SK-N-MC (cell line): ENCODE results near the gene MOGAT3.

Experiments
- DNase-seq: peaks from one replicate; pipeline ENCODE4 v3.0.0-alpha.2; 2011; ENCODE audit warnings: low read depth, low spot score
- H3K27ac ChIP-seq: fragments of 200-600 bp; sonication (generic); 2 replicates; pipeline ENCODE4 v1.5.1; 2016; ENCODE audit warnings: mixed run types
- H3K36me3 ChIP-seq: fragments of 200-600 bp; sonication (generic); 2 replicates; pipeline ENCODE4 v1.6.1; 2017; ENCODE audit warnings: antibody characterized with exemption, low read length, mixed read lengths; ENCODE audit not compliant: insufficient read depth
- H3K4me3 ChIP-seq: fragments of 200-600 bp; sonication (generic); 2 replicates; pipeline ENCODE4 v1.5.1; 2016
- H3K9ac ChIP-seq: fragments of 200-600 bp; sonication (generic); 2 replicates; pipeline ENCODE4 v1.8.0; 2017; ENCODE audit warnings: mixed run types, mixed read lengths; ENCODE audit not compliant: insufficient read length
- H3K9me3 ChIP-seq: fragments of 200-600 bp; sonication (generic); 2 replicates; pipeline ENCODE4 v1.6.1; 2017; ENCODE audit warnings: low read depth, mild to moderate bottlenecking, antibody characterized with exemption, low read length, moderate library complexity, mixed read lengths
- EZH2 ChIP-seq: fragments of 200-600 bp; sonication (generic); IDR thresholded peaks from one replicate; pipeline ENCODE4 v1.6.1; 2017; ENCODE audit warnings: antibody characterized with exemption
- FOXP2 ChIP-seq: optimal IDR thresholded peaks from 2 replicates; pipeline ENCODE3; 2011; ENCODE audit warnings: mild to moderate bottlenecking, moderate library complexity; ENCODE audit not compliant: insufficient read depth; ENCODE audit errors: extremely low read length, control extremely low read depth
- POLR2AphosphoS5 ChIP-seq: IDR thresholded peaks from 2 replicates; pipeline ENCODE4 v1.6.1; 2012; ENCODE audit warnings: mild to moderate bottlenecking, low read depth, low read length, borderline replicate concordance

MOGAT3 gene

DNA sequence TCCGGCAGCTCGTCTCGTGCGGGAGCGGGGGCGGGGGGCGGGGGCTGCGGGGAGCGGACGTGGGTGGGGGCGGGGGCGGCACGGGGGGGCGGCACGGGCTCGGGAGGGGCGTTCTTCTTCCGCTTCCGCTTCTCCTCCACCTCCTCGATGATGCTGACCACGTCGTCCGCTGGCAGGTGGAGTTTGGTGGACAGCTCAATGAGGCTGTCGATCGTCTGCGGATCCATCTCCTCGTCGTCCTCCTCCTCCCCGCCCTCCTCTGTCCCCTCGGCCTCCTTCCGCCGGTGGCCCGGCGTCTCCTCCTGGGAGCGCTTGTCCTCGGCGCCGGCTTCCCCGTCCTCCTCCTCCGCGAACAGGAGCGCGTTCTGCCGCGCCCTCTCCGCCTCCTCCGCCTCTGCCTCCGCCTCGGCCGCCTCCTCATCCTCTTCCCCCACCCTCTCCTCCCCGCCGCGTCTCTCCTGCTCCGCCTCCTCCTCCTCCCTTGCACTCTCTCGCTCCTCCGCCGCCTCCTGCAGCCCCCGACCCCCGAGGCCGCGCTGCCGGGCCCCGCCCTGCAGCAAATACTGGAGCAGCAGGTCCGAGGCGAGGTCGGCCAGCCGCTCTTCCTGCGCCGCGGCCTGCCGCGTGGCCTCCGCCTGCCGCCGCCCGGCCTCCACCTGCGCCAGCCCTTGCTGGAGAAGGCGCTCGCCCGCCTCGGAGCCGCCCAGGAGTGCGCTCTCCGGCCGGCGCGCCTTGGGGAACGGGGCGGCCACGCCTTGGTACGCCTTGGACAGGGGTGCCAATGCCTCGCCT lies 37.4 kb downstream of the MOGAT3 start:
- DNase-seq, result no peak

DNA sequence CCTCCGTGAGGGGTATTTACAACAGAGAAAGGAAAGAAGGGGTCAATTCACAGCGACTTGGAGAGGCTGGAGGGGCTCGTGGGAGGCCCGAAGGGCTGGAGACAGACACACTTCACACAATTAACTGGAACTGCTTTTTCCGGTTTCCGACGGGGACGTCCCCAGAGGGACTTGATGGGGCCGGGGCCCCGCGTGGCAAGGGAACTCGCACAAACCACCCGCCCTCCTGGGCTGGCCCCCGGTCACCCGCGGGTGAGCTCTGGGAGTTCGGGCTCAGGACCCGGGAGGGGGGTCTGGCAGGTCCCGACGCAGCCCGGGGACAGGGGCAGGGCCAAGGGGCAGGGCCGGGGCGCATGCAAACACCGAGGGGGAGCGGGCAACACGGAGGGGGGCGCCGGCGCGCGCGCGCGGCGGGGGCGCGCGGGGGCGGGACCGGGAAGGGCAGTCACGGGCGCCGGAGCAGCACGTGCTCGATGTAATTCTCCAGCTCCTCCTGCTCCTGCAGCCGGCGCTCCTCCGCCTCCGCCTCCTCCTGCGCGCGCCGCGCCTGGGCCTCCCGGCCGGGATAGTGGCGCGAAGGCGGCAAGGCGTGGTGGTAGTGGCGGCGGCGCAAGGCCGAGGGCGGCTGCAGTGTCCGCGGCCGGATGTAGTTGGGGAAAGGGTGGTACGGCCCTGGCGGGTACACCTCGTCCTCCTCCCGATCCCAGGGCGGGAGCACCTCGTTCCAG lies 38.1 kb downstream of the MOGAT3 start:
- Histone ChIP-seq H3K4me3 (peak overlapping the region; percentile 78), H3K27ac (no peak overlapping the region), H3K9ac (peak overlapping the region; percentile 20), H3K36me3 (no peaks in the 10 kb centered on the region), H3K9me3 (no peaks in the 10 kb centered on the region)
- no peak; the same call in 1 of the 2 replicates for TF ChIP-seq POLR2AphosphoS5
- no peak for TF ChIP-seq EZH2
- no peak for TF ChIP-seq FOXP2
- DNase-seq, result no peak

More for the DNA sequence above, 37.4 kb downstream of the MOGAT3 start:
- H3K9me3 ChIP-seq, result no peaks in the 10 kb centered on the region
- H3K9ac ChIP-seq, result no peak overlapping the region
- TF ChIP-seq FOXP2 (no peak), POLR2AphosphoS5 (no peak), EZH2 (no peak)
- no peak overlapping the region for H3K27ac ChIP-seq
- H3K4me3 ChIP-seq, result peak overlapping the region; percentile 78
- no peaks in the 10 kb centered on the region for H3K36me3 ChIP-seq

DNA sequence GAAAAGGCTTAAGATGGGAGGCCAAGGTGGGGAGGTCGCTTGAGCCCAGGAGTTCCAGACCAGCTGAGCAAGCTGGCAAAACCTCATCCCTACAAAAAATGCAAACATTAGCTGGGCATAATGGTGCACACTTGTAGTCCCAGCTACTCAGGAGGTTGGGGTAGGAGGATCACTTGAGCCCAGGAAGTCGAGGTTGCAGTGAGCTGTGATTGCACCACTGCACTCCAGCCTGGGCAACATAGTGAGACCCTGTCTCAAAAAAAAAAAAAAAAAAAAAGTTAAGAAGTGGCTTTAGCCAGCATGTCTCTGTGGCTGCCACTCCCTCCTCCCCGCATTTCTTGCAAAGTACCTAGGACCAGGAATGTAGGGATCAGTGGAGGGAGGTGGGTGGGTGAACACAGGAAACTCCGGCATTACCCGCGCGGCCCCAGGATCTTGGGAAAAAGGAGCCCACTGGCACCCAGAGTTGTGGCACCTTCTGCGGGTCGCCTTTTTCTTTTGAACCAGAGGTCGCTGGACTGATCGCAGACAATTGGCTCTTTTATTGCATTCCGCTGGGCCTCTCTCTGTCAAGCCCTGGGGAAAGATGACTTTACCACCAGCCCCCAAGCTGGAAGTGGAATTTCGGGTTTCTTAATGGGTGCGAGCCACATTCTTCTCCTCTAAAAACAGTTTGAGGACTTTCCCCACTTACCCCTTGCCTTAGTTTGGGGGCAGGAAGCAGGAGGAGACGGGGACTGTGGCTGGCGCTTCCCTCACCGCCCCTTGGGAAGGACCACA lies 39.0 kb downstream of the MOGAT3 start:
- DNase-seq, result no peak
- Histone ChIP-seq H3K27ac (no peak overlapping the region), H3K4me3 (peak overlapping the region; percentile 78), H3K9ac (no peak overlapping the region), H3K36me3 (no peaks in the 10 kb centered on the region; the same call in 1 of the 2 replicates), H3K9me3 (no peaks in the 10 kb centered on the region)
- no peak for TF ChIP-seq POLR2AphosphoS5
- TF ChIP-seq FOXP2, result no peak
- TF ChIP-seq EZH2, result no peak

DNA sequence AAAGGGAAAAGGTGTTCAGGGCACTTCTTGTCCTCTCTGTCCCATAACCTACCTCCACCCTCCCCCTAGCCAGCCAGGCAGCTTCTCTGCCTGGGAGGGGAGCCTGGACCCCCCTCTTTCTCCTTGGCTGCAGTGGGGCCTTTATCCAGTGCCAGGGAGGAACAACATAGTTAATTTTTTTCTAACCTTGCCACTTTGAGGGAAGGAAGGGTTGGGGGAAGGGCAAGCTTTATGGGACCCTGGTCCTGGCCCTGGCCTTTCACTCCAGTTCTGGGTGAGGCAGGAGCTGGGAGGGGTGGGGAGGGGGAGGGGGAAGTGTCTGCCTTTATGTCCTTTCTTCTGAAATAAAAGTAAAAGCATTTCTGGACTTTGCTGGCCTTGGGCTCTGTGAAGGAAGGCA lies 39.9 kb downstream of the MOGAT3 start:
- no peak for TF ChIP-seq EZH2
- no peak for TF ChIP-seq FOXP2
- no peak for TF ChIP-seq POLR2AphosphoS5
- Histone ChIP-seq H3K36me3 (no peaks in the 10 kb centered on the region; the same call in 1 of the 2 replicates), H3K9ac (no peak overlapping the region), H3K4me3 (no peak overlapping the region), H3K27ac (no peak overlapping the region), H3K9me3 (no peaks in the 10 kb centered on the region)
- DNase-seq, result no peak

DNA sequence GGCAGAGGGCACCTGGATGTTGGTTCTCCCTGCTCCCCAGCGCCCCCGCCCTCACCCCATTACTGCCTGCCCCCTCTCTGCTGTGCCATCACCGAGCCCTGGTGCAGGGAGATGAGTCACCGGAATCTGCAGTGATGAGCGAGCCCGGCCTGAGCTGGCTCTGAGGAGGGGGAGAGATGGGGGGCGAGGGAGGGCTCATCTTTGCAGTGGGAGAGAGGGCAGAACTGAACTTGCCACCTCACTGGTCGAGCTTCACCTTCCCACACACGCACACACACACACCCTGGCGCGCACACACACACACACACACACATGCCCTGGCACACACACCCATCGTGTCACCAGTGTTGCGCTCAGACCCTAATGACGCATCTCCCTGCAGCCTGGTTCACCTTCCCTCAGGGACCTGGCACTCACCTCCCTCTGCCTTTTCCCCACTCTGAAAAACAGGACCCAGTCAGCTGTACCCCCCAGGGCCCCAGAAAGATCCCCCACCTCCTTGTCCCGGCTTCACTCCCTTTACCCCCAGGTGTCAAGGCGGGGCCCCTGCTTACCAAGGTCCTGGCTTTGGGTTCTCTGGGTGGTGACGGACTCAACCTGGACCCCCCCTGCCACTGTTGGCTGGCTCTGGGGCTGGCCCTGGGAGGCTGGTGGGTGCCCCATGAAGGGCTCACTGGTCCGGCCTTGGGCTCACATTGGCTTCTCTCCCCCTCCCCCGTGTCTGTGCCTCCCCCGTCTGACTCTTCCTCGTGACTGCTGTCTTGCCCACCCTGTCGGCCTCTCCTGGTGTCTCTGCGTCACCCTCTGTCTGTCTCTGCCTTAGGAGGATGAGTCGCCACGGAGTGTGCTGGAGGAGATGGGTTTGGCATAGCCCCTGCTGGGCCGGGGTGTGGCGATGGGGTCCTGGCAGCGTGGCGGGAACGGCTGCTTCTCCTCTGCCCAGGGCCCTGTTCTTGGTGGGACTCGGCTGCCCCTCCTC lies 40.9 kb downstream of the MOGAT3 start:
- Histone ChIP-seq H3K4me3 (no peak overlapping the region), H3K9ac (no peak overlapping the region), H3K27ac (no peak overlapping the region), H3K36me3 (no peaks in the 10 kb centered on the region; the same call in 1 of the 2 replicates), H3K9me3 (no peaks in the 10 kb centered on the region)
- DNase-seq, result no peak
- TF ChIP-seq EZH2 (no peak), POLR2AphosphoS5 (no peak), FOXP2 (no peak)

DNA sequence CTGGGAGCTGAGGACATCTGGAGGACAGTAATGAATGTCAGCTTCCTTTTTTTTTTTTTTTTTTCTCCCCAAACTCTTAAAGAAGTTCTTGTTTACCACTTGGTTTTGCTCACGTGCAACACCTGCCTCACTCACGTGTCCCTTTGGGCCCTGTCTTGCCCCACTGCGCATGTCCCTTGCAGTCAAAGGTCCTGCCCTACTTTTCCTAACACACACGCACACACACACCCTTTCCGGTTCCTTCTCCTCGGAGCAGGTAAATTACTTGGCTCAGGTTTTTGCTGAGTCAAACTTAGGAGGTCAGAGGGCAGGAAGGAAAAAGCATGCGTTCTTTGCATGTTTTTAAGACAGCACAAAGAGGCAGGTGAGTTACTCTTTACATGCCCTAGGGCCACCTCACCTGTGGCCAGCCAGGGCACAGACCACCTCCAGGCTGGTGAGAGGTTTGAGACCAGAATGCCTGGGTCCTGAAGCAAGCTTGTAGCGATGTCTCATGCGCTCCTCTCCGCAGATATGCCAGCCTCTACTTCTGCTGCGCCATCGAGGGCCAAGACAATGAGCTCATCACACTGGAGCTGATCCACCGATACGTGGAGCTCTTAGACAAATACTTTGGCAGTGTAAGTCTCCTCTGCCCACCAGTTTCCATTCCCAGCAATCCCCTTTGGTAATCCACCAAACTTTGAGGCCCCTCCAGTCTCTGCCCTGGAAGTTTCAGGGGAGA lies 43.8 kb downstream of the MOGAT3 start:
- Histone ChIP-seq H3K4me3 (no peak overlapping the region), H3K27ac (no peak overlapping the region)

DNA sequence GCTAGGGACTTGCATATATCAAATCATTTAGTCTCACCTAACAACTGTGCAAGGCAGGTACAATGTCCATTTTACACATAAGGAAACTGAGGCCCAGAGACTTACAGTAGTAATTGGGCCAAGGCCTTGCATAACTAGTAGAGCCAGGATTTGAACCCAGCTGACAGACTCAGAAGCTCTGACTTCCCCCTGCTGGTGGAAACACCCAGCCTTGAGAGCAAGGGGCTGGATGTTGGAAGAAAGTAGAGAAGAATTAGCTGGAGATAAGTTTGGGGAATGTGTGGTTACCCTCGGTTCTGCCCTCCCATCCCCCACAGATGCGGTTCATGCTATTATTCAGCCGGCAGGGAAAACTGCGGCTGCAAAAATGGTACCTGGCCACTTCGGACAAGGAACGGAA lies 44.6 kb downstream of the MOGAT3 start:
- Histone ChIP-seq H3K27ac (no peak overlapping the region), H3K36me3 (no peaks in the 10 kb centered on the region; the same call in 1 of the 2 replicates), H3K4me3 (no peak overlapping the region), H3K9me3 (no peaks in the 10 kb centered on the region), H3K9ac (no peak overlapping the region)
- TF ChIP-seq POLR2AphosphoS5 (no peak), EZH2 (no peak), FOXP2 (no peak)
- DNase-seq, result no peak

More for the DNA sequence above, 43.8 kb downstream of the MOGAT3 start:
- H3K9ac ChIP-seq, result no peak overlapping the region
- H3K9me3 ChIP-seq, result no peaks in the 10 kb centered on the region
- TF ChIP-seq EZH2, result no peak
- no peak for TF ChIP-seq FOXP2
- no peak for TF ChIP-seq POLR2AphosphoS5
- H3K36me3 ChIP-seq, result no peaks in the 10 kb centered on the region; the same call in 1 of the 2 replicates
- DNase-seq, result no peak
